HepG2 (cell line): ENCODE measurements around the gene CTNND2. TPM values are rescaled to one million over a fixed set of nuclear protein-coding genes. Genes with fewer than 3 reads are reported as not detected.

Experiments
- CBX1 ChIP-seq: IDR thresholded peaks from one replicate; pipeline ENCODE4 v1.6.1; 2016; ENCODE audit warnings: antibody characterized with exemption, low read depth
- CENPX ChIP-seq: sonication (generic); formaldehyde crosslinking; IDR thresholded peaks from 2 replicates; pipeline ENCODE4 v1.9.0; 2021; ENCODE audit warnings: mild to moderate bottlenecking, missing genetic modification reagents, moderate library complexity
- EEA1 ChIP-seq: sonication (generic); formaldehyde crosslinking; IDR thresholded peaks from 2 replicates; pipeline ENCODE4 v1.5.1; 2020; ENCODE audit warnings: mild to moderate bottlenecking, missing genetic modification reagents, borderline replicate concordance
- ELF3 ChIP-seq: IDR thresholded peaks from 2 replicates; pipeline ENCODE4 v1.6.1; 2016; ENCODE audit warnings: missing genetic modification reagents, missing compliant biosample characterization
- HDAC6 ChIP-seq: fragments of 200-600 bp; sonication (generic); IDR thresholded peaks from 2 replicates; pipeline ENCODE4 v1.7.0; 2017; ENCODE audit warnings: mild to moderate bottlenecking, antibody characterized with exemption, low read length, low read depth
- JUND ChIP-seq: sonication (generic); formaldehyde crosslinking; IDR thresholded peaks from 2 replicates; pipeline ENCODE4 v1.8.0; 2022; ENCODE audit warnings: mild to moderate bottlenecking, missing genetic modification reagents
- KDM1A ChIP-seq: IDR thresholded peaks from 2 replicates; pipeline ENCODE4 v1.6.1; 2016; ENCODE audit warnings: missing compliant biosample characterization
- MED8 ChIP-seq: sonication (generic); formaldehyde crosslinking; IDR thresholded peaks from 2 replicates; pipeline ENCODE4 v1.8.1; 2023; ENCODE audit warnings: mild to moderate bottlenecking, missing genetic modification reagents; ENCODE audit not compliant: insufficient replicate concordance
- NFYB ChIP-seq: sonication (generic); formaldehyde crosslinking; IDR thresholded peaks from 2 replicates; pipeline ENCODE4 v1.4.0; 2020; ENCODE audit warnings: missing genetic modification reagents
- RFX5 ChIP-seq: IDR thresholded peaks from 2 replicates; pipeline ENCODE4 v1.6.1; 2011; ENCODE audit warnings: low read depth, low read length, improper control_type of control experiment
- SPEN ChIP-seq: sonication (generic); formaldehyde crosslinking; IDR thresholded peaks from 2 replicates; pipeline ENCODE4 v1.5.1; 2020; ENCODE audit warnings: low read depth, mild to moderate bottlenecking, missing genetic modification reagents
- STAT5B ChIP-seq: sonication (generic); formaldehyde crosslinking; IDR thresholded peaks from 2 replicates; pipeline ENCODE4 v1.4.0; 2020; ENCODE audit warnings: missing genetic modification reagents
- YY1 ChIP-seq: IDR thresholded peaks from 2 replicates; pipeline ENCODE4 v1.6.1; 2011; ENCODE audit warnings: low read length, low read depth, moderate library complexity, mild to moderate bottlenecking; ENCODE audit not compliant: insufficient read depth, insufficient replicate concordance
- ZBTB10 ChIP-seq: sonication (generic); formaldehyde crosslinking; IDR thresholded peaks from 2 replicates; pipeline ENCODE4 v1.4.0; 2020; ENCODE audit warnings: missing genetic modification reagents, borderline replicate concordance
- ZBTB20 ChIP-seq: sonication (generic); formaldehyde crosslinking; IDR thresholded peaks from 2 replicates; pipeline ENCODE4 v1.8.1; 2023; ENCODE audit warnings: missing genetic modification reagents, low read depth, mild to moderate bottlenecking, borderline replicate concordance
- ZBTB3 ChIP-seq: sonication (generic); formaldehyde crosslinking; IDR thresholded peaks from 2 replicates; pipeline ENCODE4 v1.4.0; 2020; ENCODE audit warnings: low read depth, mild to moderate bottlenecking, moderate library complexity, missing genetic modification reagents, borderline replicate concordance
- ZFP36L2 ChIP-seq: sonication (generic); formaldehyde crosslinking; IDR thresholded peaks from 2 replicates; pipeline ENCODE4 v1.4.0; 2020; ENCODE audit warnings: missing genetic modification reagents
- ZFYVE20 ChIP-seq: sonication (generic); formaldehyde crosslinking; IDR thresholded peaks from 2 replicates; pipeline ENCODE4 v1.8.0; 2023; ENCODE audit warnings: low read depth, mild to moderate bottlenecking, moderate library complexity, missing genetic modification reagents, borderline replicate concordance
- ZKSCAN1 ChIP-seq: fragments of 150-350 bp; IDR thresholded peaks from 2 replicates; pipeline ENCODE4 v1.6.1; 2014; ENCODE audit warnings: low read length
- ZNF235 ChIP-seq: sonication (generic); formaldehyde crosslinking; IDR thresholded peaks from 2 replicates; pipeline ENCODE4 v1.8.1; 2023; ENCODE audit warnings: mild to moderate bottlenecking, missing genetic modification reagents, borderline replicate concordance
- ZNF446 ChIP-seq: sonication (generic); formaldehyde crosslinking; IDR thresholded peaks from 2 replicates; pipeline ENCODE4 v1.5.0; 2020; ENCODE audit warnings: mild to moderate bottlenecking, missing genetic modification reagents
- ZNF569 ChIP-seq: sonication (generic); formaldehyde crosslinking; IDR thresholded peaks from 2 replicates; pipeline ENCODE4 v1.5.0; 2020; ENCODE audit warnings: mild to moderate bottlenecking, missing genetic modification reagents, moderate library complexity, borderline replicate concordance
- ZSCAN9 ChIP-seq: IDR thresholded peaks from 2 replicates; pipeline ENCODE4 v1.6.1; 2016; ENCODE audit warnings: borderline replicate concordance
- polyA plus RNA-seq, 8 experiments: library from polyadenylated mRNA; depleted of rRNA in 3 of 8; stranded (reverse) in 7 of 8; unstranded in 1 of 8; fragments of >200 nt; fragmentation: Illumina TruSeq in 4 of 8; extraction: Trizol in 4 of 8; gene quantifications; 2 replicates each; pipeline versions ENCODE4 v1.2.1 to v1.2.3, GENCODE V29; 2011 to 2016; ENCODE audit warnings: low read depth in 4 of 8, missing spikeins in 1 of 8, mixed read lengths in 1 of 8; ENCODE audit not compliant: insufficient read depth in 1 of 8
- total RNA-seq, 5 experiments: library from RNA; depleted of rRNA; stranded (reverse); fragments of >200 nt; fragmentation: Illumina TruSeq; extraction: Trizol; gene quantifications; 2 replicates each; pipeline ENCODE4 v1.2.3, GENCODE V29; 2016; ENCODE audit warnings: low read depth in 1 of 5
- TF ChIP-seq, protein P1 (sequence below): sonication (generic); formaldehyde crosslinking; IDR thresholded peaks from 2 replicates; pipeline ENCODE4 v1.4.0; 2020; ENCODE audit warnings: missing genetic modification reagents, borderline replicate concordance
- TF ChIP-seq, protein P2 (sequence below): sonication (generic); formaldehyde crosslinking; IDR thresholded peaks from 2 replicates; pipeline ENCODE4 v1.4.0; 2020; ENCODE audit warnings: missing genetic modification reagents

Gene CTNND2
- total and polyA plus RNA-seq, 2 of the 13 experiments (the other 11 are each of a cell fraction or from before 2014, with no cell fraction given), result not detected

GRCh38 chr5:11596657-11597071 is 307.6 kb downstream of the CTNND2 start (continued):
- TF ChIP-seq CENPX (CRISPR knock-in tag) (no peak), EEA1 (no peak), ZBTB20 (CRISPR knock-in tag) (peak; percentile 62; the same call in 1 of the 2 replicates), ZBTB3 (CRISPR knock-in tag) (no peak), ZFP36L2 (no peak), YY1 (no peak), HDAC6 (no peak), ZNF446 (CRISPR knock-in tag) (no peak), STAT5B (CRISPR knock-in tag) (0 out of 2 replicates have a peak, but pooled peaks have one; percentile 79), ZBTB10 (CRISPR knock-in tag) (no peak), ZSCAN9 (CRISPR knock-in tag) (no peak), ZFYVE20 (CRISPR knock-in tag) (no peak), ELF3 (CRISPR knock-in tag) (peak; percentile 69), ZNF235 (no peak), JUND (CRISPR knock-in tag) (no peak), NFYB (CRISPR knock-in tag) (no peak), MED8 (CRISPR knock-in tag) (no peak), SPEN (CRISPR knock-in tag) (no peak), RFX5 (no peak), CBX1 (no peak), ZNF569 (CRISPR knock-in tag) (no peak), ZKSCAN1 (no peak), KDM1A (CRISPR knock-in tag) (peak; percentile 29; the same call in 1 of the 2 replicates)
- TF ChIP-seq, protein P1, sequence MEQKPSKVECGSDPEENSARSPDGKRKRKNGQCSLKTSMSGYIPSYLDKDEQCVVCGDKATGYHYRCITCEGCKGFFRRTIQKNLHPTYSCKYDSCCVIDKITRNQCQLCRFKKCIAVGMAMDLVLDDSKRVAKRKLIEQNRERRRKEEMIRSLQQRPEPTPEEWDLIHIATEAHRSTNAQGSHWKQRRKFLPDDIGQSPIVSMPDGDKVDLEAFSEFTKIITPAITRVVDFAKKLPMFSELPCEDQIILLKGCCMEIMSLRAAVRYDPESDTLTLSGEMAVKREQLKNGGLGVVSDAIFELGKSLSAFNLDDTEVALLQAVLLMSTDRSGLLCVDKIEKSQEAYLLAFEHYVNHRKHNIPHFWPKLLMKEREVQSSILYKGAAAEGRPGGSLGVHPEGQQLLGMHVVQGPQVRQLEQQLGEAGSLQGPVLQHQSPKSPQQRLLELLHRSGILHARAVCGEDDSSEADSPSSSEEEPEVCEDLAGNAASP (CRISPR knock-in tag), result peak; percentile 74; the same call in 1 of the 2 replicates
- TF ChIP-seq, protein P2, sequence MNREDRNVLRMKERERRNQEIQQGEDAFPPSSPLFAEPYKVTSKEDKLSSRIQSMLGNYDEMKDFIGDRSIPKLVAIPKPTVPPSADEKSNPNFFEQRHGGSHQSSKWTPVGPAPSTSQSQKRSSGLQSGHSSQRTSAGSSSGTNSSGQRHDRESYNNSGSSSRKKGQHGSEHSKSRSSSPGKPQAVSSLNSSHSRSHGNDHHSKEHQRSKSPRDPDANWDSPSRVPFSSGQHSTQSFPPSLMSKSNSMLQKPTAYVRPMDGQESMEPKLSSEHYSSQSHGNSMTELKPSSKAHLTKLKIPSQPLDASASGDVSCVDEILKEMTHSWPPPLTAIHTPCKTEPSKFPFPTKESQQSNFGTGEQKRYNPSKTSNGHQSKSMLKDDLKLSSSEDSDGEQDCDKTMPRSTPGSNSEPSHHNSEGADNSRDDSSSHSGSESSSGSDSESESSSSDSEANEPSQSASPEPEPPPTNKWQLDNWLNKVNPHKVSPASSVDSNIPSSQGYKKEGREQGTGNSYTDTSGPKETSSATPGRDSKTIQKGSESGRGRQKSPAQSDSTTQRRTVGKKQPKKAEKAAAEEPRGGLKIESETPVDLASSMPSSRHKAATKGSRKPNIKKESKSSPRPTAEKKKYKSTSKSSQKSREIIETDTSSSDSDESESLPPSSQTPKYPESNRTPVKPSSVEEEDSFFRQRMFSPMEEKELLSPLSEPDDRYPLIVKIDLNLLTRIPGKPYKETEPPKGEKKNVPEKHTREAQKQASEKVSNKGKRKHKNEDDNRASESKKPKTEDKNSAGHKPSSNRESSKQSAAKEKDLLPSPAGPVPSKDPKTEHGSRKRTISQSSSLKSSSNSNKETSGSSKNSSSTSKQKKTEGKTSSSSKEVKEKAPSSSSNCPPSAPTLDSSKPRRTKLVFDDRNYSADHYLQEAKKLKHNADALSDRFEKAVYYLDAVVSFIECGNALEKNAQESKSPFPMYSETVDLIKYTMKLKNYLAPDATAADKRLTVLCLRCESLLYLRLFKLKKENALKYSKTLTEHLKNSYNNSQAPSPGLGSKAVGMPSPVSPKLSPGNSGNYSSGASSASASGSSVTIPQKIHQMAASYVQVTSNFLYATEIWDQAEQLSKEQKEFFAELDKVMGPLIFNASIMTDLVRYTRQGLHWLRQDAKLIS, result no peak
